ENCODE results near the gene BDP1.
"Not testable (repeated sequence)": the region's sequence is repeated elsewhere in the genome, so short reads cannot be mapped to it uniquely, and the experiment has no call there.

DNA sequence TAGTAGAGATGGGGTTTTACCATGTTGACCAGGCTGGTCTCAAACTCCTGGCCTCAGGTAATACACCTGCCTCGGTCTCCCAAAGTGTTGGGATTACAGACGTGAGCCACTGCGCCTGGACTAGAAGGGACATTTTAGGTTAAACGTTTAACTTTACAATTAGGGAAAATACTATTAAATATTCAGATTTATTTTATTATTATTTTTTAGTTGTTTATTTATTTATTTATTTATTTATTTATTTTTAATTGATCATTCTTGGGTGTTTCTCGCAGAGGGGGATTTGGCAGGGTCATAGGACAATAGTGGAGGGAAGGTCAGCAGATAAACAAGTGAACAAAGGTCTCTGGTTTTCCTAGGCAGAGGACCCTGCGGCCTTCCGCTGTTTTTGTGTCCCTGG lies 95.4 kb downstream of the BDP1 start:
- not testable (repeated sequence) for TF ChIP-seq POLR2AphosphoS5 (IDR thresholded peaks at IDR 0.05); CTCF (IDR thresholded peaks at IDR 0.05 in 8 of 11, conservative IDR thresholded peaks at IDR 0.05 in 3 of 11); POLR2A (IDR thresholded peaks at IDR 0.05)
